Right atrium auricular region (tissue), 2 donors: Measurements from ENCODE around the gene RCAN1. TPM values are rescaled to one million over a fixed set of nuclear protein-coding genes. Genes with fewer than 3 reads are reported as not detected.

Experiments
- DNase-seq: peaks from one replicate; pipeline ENCODE4 v3.0.0-alpha.2; 2019; ENCODE audit warnings: low spot score
- H3K27ac ChIP-seq, 2 donors: fragments of 200-600 bp; sonication (generic); 1 replicate in 1 of 2; 2 replicates in 1 of 2; pipeline ENCODE4 v1.5.1; 2016 to 2019
- H3K27me3 ChIP-seq, 2 donors: fragments of 200-600 bp; sonication (generic); one replicate each; pipeline versions ENCODE4 v1.5.1 to v1.6.0; 2017 to 2019
- H3K36me3 ChIP-seq: fragments of 200-600 bp; sonication (generic); one replicate; pipeline ENCODE4 v1.5.1; 2016
- H3K4me1 ChIP-seq, 2 donors: fragments of 200-600 bp; sonication (generic); one replicate each; pipeline versions ENCODE4 v1.5.1 to v1.6.0; 2017 to 2019
- H3K4me3 ChIP-seq, 2 donors: fragments of 200-600 bp; sonication (generic); 1 replicate in 1 of 2; 2 replicates in 1 of 2; pipeline ENCODE4 v1.5.1; 2017 to 2019; ENCODE audit warnings: mild to moderate bottlenecking in 1 of 2, moderate library complexity in 1 of 2
- H3K9me3 ChIP-seq, 2 donors: fragments of 200-600 bp; sonication (generic); one replicate each; pipeline ENCODE4 v1.5.1; 2019
- total RNA-seq, 2 donors: library from RNA; depleted of rRNA; stranded (reverse); fragments of >200 nt; gene quantifications; one replicate each; pipeline ENCODE4 v1.1.0, GENCODE V29; 2016
- TF ChIP-seq, protein P1 (sequence below), 2 donors: fragments of 200-600 bp; sonication (generic); IDR thresholded peaks; one replicate each; pipeline ENCODE4 v1.5.1; 2019; ENCODE audit warnings: antibody characterized with exemption in 2 of 2

The RCAN1 gene
- total RNA-seq, 2 donors from 2014 or later, result 26.1 to 38.0 TPM

- Histone ChIP-seq H3K4me1 (peaks cover 0 to 25% of the 10 kb centered on the region in 2 donors), H3K36me3 (no peaks in the 10 kb centered on the region), H3K4me3 (no peak overlapping the region), H3K9me3 (no peaks in the 10 kb centered on the region), H3K27ac (peak overlapping the region in 1 of 2 donors; percentile 73), H3K27me3 (no peaks in the 10 kb centered on the region)
- no peak for DNase-seq
- TF ChIP-seq, protein P1, sequence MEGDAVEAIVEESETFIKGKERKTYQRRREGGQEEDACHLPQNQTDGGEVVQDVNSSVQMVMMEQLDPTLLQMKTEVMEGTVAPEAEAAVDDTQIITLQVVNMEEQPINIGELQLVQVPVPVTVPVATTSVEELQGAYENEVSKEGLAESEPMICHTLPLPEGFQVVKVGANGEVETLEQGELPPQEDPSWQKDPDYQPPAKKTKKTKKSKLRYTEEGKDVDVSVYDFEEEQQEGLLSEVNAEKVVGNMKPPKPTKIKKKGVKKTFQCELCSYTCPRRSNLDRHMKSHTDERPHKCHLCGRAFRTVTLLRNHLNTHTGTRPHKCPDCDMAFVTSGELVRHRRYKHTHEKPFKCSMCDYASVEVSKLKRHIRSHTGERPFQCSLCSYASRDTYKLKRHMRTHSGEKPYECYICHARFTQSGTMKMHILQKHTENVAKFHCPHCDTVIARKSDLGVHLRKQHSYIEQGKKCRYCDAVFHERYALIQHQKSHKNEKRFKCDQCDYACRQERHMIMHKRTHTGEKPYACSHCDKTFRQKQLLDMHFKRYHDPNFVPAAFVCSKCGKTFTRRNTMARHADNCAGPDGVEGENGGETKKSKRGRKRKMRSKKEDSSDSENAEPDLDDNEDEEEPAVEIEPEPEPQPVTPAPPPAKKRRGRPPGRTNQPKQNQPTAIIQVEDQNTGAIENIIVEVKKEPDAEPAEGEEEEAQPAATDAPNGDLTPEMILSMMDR (IDR thresholded peaks at IDR 0.05), result no peak
These were observed 77.1 kb downstream of the RCAN1 start for GRCh38 chr21:34537838-34538237.

DNA sequence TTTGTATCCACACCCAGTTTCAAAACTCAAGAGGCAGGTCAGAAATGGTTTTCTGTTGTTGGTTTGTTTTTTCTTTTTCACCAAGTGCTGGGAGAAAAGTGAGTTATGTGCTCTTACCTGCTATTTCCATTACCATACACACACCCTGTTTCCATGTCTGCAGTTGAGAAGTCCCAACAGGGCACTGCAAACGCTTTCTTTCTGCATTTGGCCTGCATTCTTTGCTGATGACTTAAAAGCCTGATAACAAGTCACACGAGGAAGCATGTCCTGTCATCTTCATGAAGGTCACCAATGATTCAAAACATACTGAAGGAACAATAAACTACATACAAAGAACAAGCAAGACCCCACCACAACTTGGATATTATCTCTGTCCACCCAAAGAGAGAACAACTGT is 78.1 kb downstream of the RCAN1 start:
- Histone ChIP-seq H3K9me3 (no peaks in the 10 kb centered on the region), H3K36me3 (no peaks in the 10 kb centered on the region), H3K4me3 (no peak overlapping the region), H3K27me3 (no peaks in the 10 kb centered on the region), H3K27ac (peak overlapping the region; percentile 32 to 73), H3K4me1 (peaks cover 0 to 29% of the 10 kb centered on the region in 2 donors)
- DNase-seq, result no peak
- TF ChIP-seq, protein P1 (IDR thresholded peaks at IDR 0.05), result no peak

- TF ChIP-seq, protein P1 (IDR thresholded peaks at IDR 0.05), result no peak
- H3K4me1 ChIP-seq, result peaks cover 0 to 34% of the 10 kb centered on the region in 2 donors
- H3K36me3 ChIP-seq, result no peaks in the 10 kb centered on the region
- no peaks in the 10 kb centered on the region for H3K9me3 ChIP-seq
- H3K27me3 ChIP-seq, result no peaks in the 10 kb centered on the region
- no peak for DNase-seq
- H3K4me3 ChIP-seq, result no peak overlapping the region
- H3K27ac ChIP-seq, result peak overlapping the region; percentile 32 to 73
These were observed 78.6 kb downstream of the RCAN1 start for GRCh38 chr21:34536311-34536710.

DNA sequence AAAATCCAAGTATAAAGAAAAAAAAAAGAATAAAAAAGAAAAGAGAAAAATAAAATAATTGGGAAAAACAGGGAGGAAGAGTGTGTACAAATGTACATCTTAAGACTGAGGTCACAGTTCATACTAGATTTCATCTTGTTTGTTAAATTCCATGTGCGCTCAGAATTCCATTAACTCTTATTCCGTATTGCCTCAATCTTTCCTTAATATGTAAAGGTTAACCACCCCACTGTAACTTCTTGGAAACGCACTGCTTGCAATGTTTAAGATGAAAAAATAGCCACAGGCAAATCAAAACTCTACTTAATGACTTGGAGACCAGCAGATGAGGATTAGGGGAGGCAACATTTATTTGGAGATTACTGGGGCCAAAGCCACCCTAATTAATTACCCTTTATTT is 79.0 kb downstream of the RCAN1 start:
- Histone ChIP-seq H3K9me3 (no peaks in the 10 kb centered on the region), H3K27ac (peak overlapping the region in 1 of 2 donors; percentile 73), H3K27me3 (no peaks in the 10 kb centered on the region), H3K4me1 (peaks cover 0 to 38% of the 10 kb centered on the region in 2 donors), H3K4me3 (no peak overlapping the region), H3K36me3 (no peaks in the 10 kb centered on the region)
- DNase-seq, result no peak
- TF ChIP-seq, protein P1 (IDR thresholded peaks at IDR 0.05), result no peak

DNA sequence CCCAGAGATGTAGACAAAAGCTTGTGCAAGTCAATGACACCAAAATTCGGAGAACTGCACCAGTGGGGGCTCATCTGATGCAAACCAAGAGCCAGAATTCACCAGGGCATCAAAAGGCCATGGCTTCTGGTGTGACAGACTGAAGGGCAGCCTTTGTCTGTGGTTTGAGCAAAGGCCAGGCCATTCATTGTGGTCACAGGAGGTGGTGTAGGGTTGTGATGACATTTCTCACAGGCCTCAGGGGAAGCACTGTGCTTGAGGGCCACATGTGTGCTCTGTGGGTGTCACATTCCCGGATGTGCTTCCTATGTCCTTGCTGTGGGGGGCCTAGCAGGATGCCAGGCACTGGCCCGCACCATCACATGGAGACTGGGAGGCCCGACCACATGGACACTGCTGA is 80.4 kb downstream of the RCAN1 start:
- no peak for DNase-seq
- TF ChIP-seq, protein P1 (IDR thresholded peaks at IDR 0.05), result no peak
- no peaks in the 10 kb centered on the region for H3K27me3 ChIP-seq
- H3K4me1 ChIP-seq, result peaks cover 0 to 40% of the 10 kb centered on the region in 2 donors
- no peak overlapping the region for H3K4me3 ChIP-seq
- H3K36me3 ChIP-seq, result no peaks in the 10 kb centered on the region
- no peaks in the 10 kb centered on the region for H3K9me3 ChIP-seq
- no peak overlapping the region for H3K27ac ChIP-seq

- Histone ChIP-seq H3K4me3 (no peak overlapping the region), H3K27ac (no peak overlapping the region), H3K27me3 (no peaks in the 10 kb centered on the region), H3K4me1 (peaks cover 0 to 40% of the 10 kb centered on the region in 2 donors), H3K9me3 (no peaks in the 10 kb centered on the region), H3K36me3 (no peaks in the 10 kb centered on the region)
- TF ChIP-seq, protein P1 (IDR thresholded peaks at IDR 0.05), result no peak
- no peak for DNase-seq
These were observed 81.0 kb downstream of the RCAN1 start for GRCh38 chr21:34533938-34534337.
